OCI-LY7 (cell line): Measurements from ENCODE around the gene SPSB3. TPM values are rescaled to one million over a fixed set of nuclear protein-coding genes. Genes with fewer than 3 reads are reported as not detected.

ENCODE experiments used
- BruUV-seq: library from RNA; stranded (reverse); fragments of 400-500 nt; replicated peaks from 2 replicates; lab custom pipeline; 2021; lab: Mats Ljungman, UMichigan
- CTCF ChIA-PET: fragments of 300-600 bp; sonication (Branson Sonifier 250); formaldehyde crosslinking; loops from one replicate; lab custom pipeline; 2022; ENCODE audit warnings: antibody characterized with exemption; ENCODE audit not compliant: unreplicated experiment; lab: Charles Lee
- POLR2A ChIA-PET: fragments of 300-600 bp; sonication (Branson Sonifier 250); formaldehyde crosslinking; loops from one replicate; lab custom pipeline; 2022; ENCODE audit warnings: antibody characterized with exemption; lab: Charles Lee
- DNase-seq: peaks from one replicate; pipeline ENCODE4 v3.0.0-alpha.2; 2015; ENCODE audit warnings: low spot score
- H2AFZ ChIP-seq: fragments of 200-600 bp; sonication (generic), shearing (Covaris generic); 2 replicates; pipeline ENCODE4 v1.6.1; 2014; ENCODE audit warnings: mild to moderate bottlenecking, antibody characterized with exemption, low read length, moderate library complexity
- H3K27ac ChIP-seq: fragments of 200-600 bp; sonication (generic); 2 replicates; pipeline ENCODE4 v1.5.1; 2014; ENCODE audit warnings: mixed run types, low read depth, mild to moderate bottlenecking, moderate library complexity, low read length, inconsistent platforms; ENCODE audit not compliant: poor library complexity, severe bottlenecking
- H3K36me3 ChIP-seq: fragments of 200-600 bp; sonication (generic); 2 replicates; pipeline ENCODE4 v1.6.1; 2014; ENCODE audit warnings: mild to moderate bottlenecking, antibody characterized with exemption, low read length, moderate library complexity, mixed read lengths; ENCODE audit not compliant: insufficient read depth
- H3K4me1 ChIP-seq: fragments of 200-600 bp; sonication (generic); 2 replicates; pipeline ENCODE4 v1.5.1; 2014; ENCODE audit warnings: mild to moderate bottlenecking, low read length; ENCODE audit not compliant: insufficient read depth, poor library complexity, severe bottlenecking
- H3K4me2 ChIP-seq: fragments of 200-600 bp; sonication (generic); 2 replicates; pipeline ENCODE4 v1.6.1; 2014; ENCODE audit warnings: mild to moderate bottlenecking, low read length
- H3K4me3 ChIP-seq: fragments of 200-600 bp; sonication (generic); 2 replicates; pipeline ENCODE4 v1.5.1; 2014; ENCODE audit warnings: mild to moderate bottlenecking, low read depth, low read length; ENCODE audit not compliant: poor library complexity, severe bottlenecking
- H3K79me2 ChIP-seq: fragments of 200-600 bp; sonication (generic); 2 replicates; pipeline ENCODE4 v1.6.1; 2016; ENCODE audit warnings: low read depth, mild to moderate bottlenecking, low read length, moderate library complexity, mixed read lengths; ENCODE audit not compliant: insufficient read depth
- H3K9me2 ChIP-seq: fragments of 200-600 bp; sonication (generic); 2 replicates; pipeline ENCODE4 v1.6.1; 2016; ENCODE audit warnings: mild to moderate bottlenecking, low read length, mixed read lengths; ENCODE audit not compliant: insufficient read depth
- H3K9me3 ChIP-seq: fragments of 200-600 bp; sonication (generic); 2 replicates; pipeline ENCODE4 v1.6.1; 2014; ENCODE audit warnings: mild to moderate bottlenecking, mixed run types, low read length, mixed read lengths
- H4K20me1 ChIP-seq: fragments of 200-600 bp; sonication (generic); 2 replicates; pipeline ENCODE4 v1.6.1; 2014; ENCODE audit warnings: mild to moderate bottlenecking, antibody characterized with exemption, low read length, moderate library complexity, mixed read lengths; ENCODE audit not compliant: insufficient read depth
- EZH2phosphoT487 ChIP-seq: fragments of 200-600 bp; sonication (generic); IDR thresholded peaks from 2 replicates; pipeline ENCODE4 v1.6.1; 2018; ENCODE audit warnings: low read depth, borderline replicate concordance, mild to moderate bottlenecking, mixed run types, antibody characterized with exemption, low read length, moderate library complexity, mixed read lengths
- intact Hi-C: fragments of 100-400 bp; cut with micrococcal nuclease; formaldehyde crosslinking; loops from one replicate; pipeline ENCODE4 v1.10.0; 2022; ENCODE audit not compliant: unreplicated experiment
- total RNA-seq, 2 experiments: library from RNA; depleted of rRNA in 1 of 2; stranded (reverse); fragments of >200 nt in 1 of 2; shearing (Covaris generic) in 1 of 2; gene quantifications; 2 replicates each; pipeline ENCODE4 v1.2.3, GENCODE V29; 2014 to 2022
- TF ChIP-seq, protein P1 (sequence below): fragments of 200-600 bp; sonication (generic); conservative IDR thresholded peaks from 2 replicates; pipeline ENCODE4 v1.5.1; 2014; ENCODE audit warnings: mild to moderate bottlenecking, antibody characterized with exemption, low read length, moderate library complexity, mixed read lengths

Gene SPSB3
- total RNA-seq, 2 experiments from 2014 or later, result 33.6 to 52.4 TPM

DNA sequence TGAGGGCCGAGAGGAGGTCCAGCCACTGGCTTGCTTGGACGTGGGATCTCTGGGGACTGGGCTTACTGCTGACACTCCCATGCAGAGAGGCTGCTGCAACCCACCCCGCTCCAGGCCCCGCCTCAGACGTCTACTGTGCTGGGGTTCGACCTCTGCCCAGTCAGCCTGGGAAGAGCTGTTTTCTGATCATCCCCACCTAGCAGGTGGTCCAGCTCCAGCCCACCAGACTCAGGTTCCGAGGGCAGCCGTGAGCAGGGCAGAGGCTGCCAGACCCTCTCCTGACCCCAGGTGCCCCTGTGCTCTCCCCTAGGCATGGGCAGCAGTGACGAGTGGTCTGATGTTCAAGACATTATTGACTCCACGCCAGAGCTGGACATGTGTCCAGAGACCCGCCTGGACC is 34.4 kb downstream of the SPSB3 start:
- Histone ChIP-seq H3K4me1 (no peaks in the 10 kb centered on the region), H3K4me2 (no peak overlapping the region), H3K9me3 (no peaks in the 10 kb centered on the region), H3K79me2 (no peaks in the 10 kb centered on the region), H4K20me1 (no peaks in the 10 kb centered on the region), H3K36me3 (peaks cover 61% of the 10 kb centered on the region), H3K9me2 (no peaks in the 10 kb centered on the region), H2AFZ (no peak overlapping the region), H3K4me3 (no peak overlapping the region), H3K27ac (no peak overlapping the region)
- TF ChIP-seq, protein P1, sequence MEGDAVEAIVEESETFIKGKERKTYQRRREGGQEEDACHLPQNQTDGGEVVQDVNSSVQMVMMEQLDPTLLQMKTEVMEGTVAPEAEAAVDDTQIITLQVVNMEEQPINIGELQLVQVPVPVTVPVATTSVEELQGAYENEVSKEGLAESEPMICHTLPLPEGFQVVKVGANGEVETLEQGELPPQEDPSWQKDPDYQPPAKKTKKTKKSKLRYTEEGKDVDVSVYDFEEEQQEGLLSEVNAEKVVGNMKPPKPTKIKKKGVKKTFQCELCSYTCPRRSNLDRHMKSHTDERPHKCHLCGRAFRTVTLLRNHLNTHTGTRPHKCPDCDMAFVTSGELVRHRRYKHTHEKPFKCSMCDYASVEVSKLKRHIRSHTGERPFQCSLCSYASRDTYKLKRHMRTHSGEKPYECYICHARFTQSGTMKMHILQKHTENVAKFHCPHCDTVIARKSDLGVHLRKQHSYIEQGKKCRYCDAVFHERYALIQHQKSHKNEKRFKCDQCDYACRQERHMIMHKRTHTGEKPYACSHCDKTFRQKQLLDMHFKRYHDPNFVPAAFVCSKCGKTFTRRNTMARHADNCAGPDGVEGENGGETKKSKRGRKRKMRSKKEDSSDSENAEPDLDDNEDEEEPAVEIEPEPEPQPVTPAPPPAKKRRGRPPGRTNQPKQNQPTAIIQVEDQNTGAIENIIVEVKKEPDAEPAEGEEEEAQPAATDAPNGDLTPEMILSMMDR, result no peak
- CTCF ChIA-PET, result interaction anchor here (0.6 kb wide), 1 partner anchor 9 kb away, joined by 4 read pairs; no protein-coding TSS in a partner anchor
- BruUV-seq, result no TSS peak
- DNase-seq, result no peak
- POLR2A ChIA-PET, result no interaction called here
- intact Hi-C loops, result no loop called here

DNA sequence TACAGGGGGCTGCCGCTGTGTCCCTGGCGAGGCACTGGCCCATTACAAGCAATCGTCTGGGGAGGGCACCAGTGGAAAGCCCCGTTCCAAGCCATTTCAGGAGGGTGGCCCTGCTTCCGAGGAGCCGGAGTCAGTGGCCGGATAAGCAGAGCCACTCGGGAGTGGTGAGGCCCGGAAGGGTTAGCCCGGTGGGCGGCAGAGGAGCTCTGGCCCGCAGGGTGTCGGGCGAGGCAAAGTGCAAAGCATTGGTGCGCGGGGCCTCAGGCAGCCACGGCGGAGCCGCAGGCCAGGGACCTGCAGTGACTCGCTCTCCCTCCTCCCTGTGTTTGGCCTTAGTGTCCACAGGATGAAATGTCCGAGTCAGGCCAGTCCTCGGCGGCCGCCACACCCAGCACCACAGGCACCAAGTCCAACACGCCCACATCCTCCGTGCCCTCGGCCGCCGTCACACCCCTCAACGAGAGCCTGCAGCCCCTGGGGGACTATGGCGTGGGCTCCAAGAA is 35.6 kb downstream of the SPSB3 start:
- no peaks in the 10 kb centered on the region for H3K9me3 ChIP-seq
- intact Hi-C loops, result no loop called here
- H3K79me2 ChIP-seq, result no peaks in the 10 kb centered on the region
- no peak overlapping the region for H3K4me2 ChIP-seq
- H3K4me1 ChIP-seq, result no peaks in the 10 kb centered on the region
- ChIA-PET CTCF (no interaction called here), POLR2A (no interaction called here)
- no peak for DNase-seq
- H3K9me2 ChIP-seq, result no peaks in the 10 kb centered on the region
- H3K36me3 ChIP-seq, result peaks cover 53% of the 10 kb centered on the region; the same call in 1 of the 2 replicates
- no peak overlapping the region for H3K4me3 ChIP-seq
- BruUV-seq, result no TSS peak
- no peak overlapping the region for H3K27ac ChIP-seq
- no peaks in the 10 kb centered on the region for H4K20me1 ChIP-seq
- TF ChIP-seq, protein P1, result no peak
- no peak for TF ChIP-seq EZH2phosphoT487
- no peak overlapping the region for H2AFZ ChIP-seq

DNA sequence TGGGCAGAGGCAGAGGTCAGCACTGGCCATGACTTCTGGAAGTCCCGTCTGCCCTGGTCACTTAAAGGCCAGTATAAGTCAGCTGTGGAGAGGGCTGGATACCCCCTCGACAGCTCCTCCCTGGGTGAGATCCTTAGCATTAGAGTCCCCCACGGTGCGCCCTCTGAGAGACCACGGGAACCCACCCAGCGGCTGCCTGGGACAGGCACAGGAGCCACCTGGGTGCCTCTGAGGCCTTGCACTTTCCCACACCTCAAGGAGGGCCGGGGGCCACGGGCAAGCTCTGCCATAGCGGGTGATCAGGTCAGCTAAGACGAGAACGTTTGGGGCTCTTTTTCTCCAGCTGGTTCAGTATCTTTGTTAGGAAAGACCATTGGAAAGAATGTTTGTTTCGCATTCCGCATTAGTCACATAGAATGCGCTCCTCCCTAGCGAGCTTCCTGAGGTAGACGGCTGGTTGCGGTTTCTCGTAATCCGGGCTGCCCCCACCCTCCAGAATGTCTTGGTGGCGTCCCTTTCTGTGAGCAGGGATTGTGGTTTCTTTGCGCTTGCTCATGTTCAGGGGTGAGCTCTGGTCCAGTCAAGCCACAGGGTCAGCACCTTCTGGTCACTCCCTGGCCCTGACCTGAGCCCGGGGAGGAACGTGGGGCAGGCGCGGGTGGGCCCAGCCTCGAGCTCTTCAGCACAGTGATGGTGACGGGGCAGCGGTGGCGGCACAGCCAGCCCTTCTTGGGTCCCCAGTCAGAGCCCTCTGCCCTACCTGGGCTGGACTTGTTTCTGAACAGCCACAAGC is 36.3 kb downstream of the SPSB3 start:
- POLR2A ChIA-PET, result no interaction called here

More for the DNA sequence above, 36.3 kb downstream of the SPSB3 start:
- CTCF ChIA-PET, result no interaction called here
- no TSS peak for BruUV-seq
- Histone ChIP-seq H3K27ac (no peak overlapping the region), H3K9me2 (no peaks in the 10 kb centered on the region), H4K20me1 (no peaks in the 10 kb centered on the region), H3K4me1 (no peaks in the 10 kb centered on the region), H2AFZ (no peak overlapping the region), H3K36me3 (peaks cover 48% of the 10 kb centered on the region; the same call in 1 of the 2 replicates), H3K4me3 (no peak overlapping the region), H3K79me2 (no peaks in the 10 kb centered on the region), H3K9me3 (no peaks in the 10 kb centered on the region), H3K4me2 (no peak overlapping the region)
- no peak for DNase-seq
- intact Hi-C loops, result no loop called here
- no peak for TF ChIP-seq EZH2phosphoT487
